Immature natural killer cell (primary cell): ENCODE measurements around the gene GPER1. TPM values are rescaled to one million over a fixed set of nuclear protein-coding genes. Genes with fewer than 3 reads are reported as not detected.
A peak's percentile ranks its signal among the peaks of the same experiment; 100 is the strongest.
"Not testable (repeated sequence)": the region's sequence is repeated elsewhere in the genome, so short reads cannot be mapped to it uniquely, and the experiment has no call there.

Experiments used
- DNase-seq, 3 donors: peaks; one replicate each; pipeline ENCODE4 v3.0.0; 2022; ENCODE audit warnings: mixed read lengths in 1 of 3
- H3K27ac Mint-ChIP-seq, 6 donors: one replicate each; pipeline ENCODE4 v1.8.0; 2020; ENCODE audit warnings: mixed read lengths in 6 of 6, mild to moderate bottlenecking in 5 of 6, inconsistent platforms in 4 of 6, moderate library complexity in 3 of 6
- H3K27me3 Mint-ChIP-seq, 3 donors: one replicate each; pipeline ENCODE4 v1.8.0; 2020 to 2021; ENCODE audit warnings: low read depth in 3 of 3, mild to moderate bottlenecking in 3 of 3, mixed read lengths in 3 of 3, moderate library complexity in 3 of 3, inconsistent platforms in 1 of 3
- H3K36me3 Mint-ChIP-seq, 3 donors: one replicate each; pipeline ENCODE4 v1.8.0; 2020; ENCODE audit warnings: mixed read lengths in 3 of 3, inconsistent platforms in 2 of 3, mild to moderate bottlenecking in 2 of 3
- H3K4me1 Mint-ChIP-seq, 2 donors: one replicate each; pipeline ENCODE4 v1.8.0; 2020; ENCODE audit warnings: inconsistent platforms in 2 of 2, mild to moderate bottlenecking in 2 of 2, mixed read lengths in 2 of 2, moderate library complexity in 1 of 2
- H3K4me3 Mint-ChIP-seq, 5 donors: one replicate each; pipeline ENCODE4 v1.8.0; 2020; ENCODE audit warnings: mild to moderate bottlenecking in 5 of 5, mixed read lengths in 5 of 5, inconsistent platforms in 3 of 5, moderate library complexity in 3 of 5
- H3K9me3 Mint-ChIP-seq, 6 donors: one replicate each; pipeline ENCODE4 v1.8.0; 2020; ENCODE audit warnings: mild to moderate bottlenecking in 6 of 6, mixed read lengths in 6 of 6, inconsistent platforms in 4 of 6, moderate library complexity in 3 of 6
- polyA plus RNA-seq, 3 donors: library from polyadenylated mRNA; unstranded; fragments of 300-500 nt; fragmentation: Illumina TruSeq; gene quantifications; one replicate each; pipeline ENCODE4 v1.2.3, GENCODE V29; 2021

The GPER1 gene
- polyA plus RNA-seq = under 1 TPM in 2 of 3 donors, not detected in 1; 0.14 to 0.31 TPM

DNA sequence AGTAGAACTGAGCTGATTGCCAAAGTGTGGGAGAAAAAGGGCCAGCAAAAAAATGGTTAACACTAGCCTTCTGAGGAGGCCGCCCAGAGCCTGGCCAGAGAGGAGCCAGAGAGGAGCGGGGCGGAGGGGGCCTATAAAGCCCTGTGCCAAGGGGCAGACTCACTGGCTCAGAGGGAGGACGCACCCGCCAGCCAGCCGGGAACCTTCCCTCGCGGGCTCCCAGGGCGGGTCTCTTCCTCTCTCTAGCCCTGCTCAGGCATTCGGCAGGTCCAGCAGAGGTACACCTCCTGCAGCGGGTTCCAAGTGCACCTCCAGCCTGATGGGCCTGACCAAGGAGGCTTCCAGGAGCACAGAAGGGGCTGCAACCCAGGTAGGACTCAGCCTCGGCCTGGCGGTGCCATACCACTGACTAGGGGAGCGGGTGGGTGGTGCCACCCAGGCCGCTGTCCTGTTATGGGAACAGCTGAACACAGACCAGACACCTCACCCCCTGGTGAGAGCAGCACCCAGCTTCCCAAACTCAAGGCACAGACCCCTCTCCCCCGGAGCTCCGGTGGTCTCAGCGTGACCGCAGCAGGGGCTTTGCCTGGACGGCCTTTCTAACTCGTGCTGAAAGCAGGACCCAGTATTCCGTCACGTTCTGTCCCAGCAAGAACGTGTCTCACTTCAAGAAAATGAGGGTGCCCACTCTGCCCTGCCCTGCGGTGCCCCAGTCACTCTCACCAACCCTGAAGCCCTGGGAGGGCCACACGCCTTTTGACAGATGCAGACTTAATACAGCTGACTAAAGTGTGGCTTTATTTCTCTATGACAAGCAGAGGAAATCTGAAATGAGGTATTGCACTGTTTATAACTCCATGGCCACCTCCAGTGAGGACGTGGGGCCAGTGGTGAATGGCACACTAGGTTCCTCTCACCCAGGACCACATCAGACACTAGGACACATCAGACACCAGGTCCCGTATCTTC lies at the start of gene GPER1:
Gene GPER1, plus strand, starts transcription at position 162 of the 969 bp plus-strand sequence. CDS start 3,616 bp downstream, outside the sequence.
- DNase-seq = no peak
- H3K27me3 Mint-ChIP-seq = peaks cover 0 to 3% (median 0%) of the 10 kb centered on the region in 3 donors
- peaks cover 6 to 10% of the 10 kb centered on the region in 2 donors for H3K4me1 Mint-ChIP-seq
- H3K9me3 Mint-ChIP-seq = no peaks in the 10 kb centered on the region
- no peaks in the 10 kb centered on the region for H3K36me3 Mint-ChIP-seq
- no peak within 1 kb of the TSS for H3K27ac Mint-ChIP-seq
- H3K4me3 Mint-ChIP-seq = peak within 1 kb of the TSS; percentile 67 to 80 (median 70)

DNA sequence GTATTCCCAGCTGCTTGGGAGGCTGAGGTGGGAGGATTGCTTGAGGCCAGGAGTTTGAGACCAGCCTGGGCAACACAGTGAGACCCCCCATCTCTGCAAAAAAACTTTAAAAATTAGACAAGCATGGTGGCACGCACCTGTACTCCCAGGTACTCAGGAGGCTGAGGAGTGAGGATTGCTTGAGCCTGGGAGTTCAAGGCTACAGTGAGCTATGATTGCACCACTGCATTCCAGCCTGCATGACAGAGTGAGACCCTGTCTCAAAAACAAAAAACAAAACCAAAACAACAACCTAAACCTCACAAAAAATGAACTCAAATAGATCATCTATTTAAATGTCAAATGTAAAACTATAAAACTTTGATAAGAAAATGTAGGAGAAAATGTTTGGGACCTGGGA lies 47.7 kb upstream of the GPER1 start:
- Mint-ChIP-seq H3K4me1 (peaks cover 35 to 43% of the 10 kb centered on the region in 2 donors), H3K27me3 (peaks cover 21 to 26% (median 24%) of the 10 kb centered on the region in 3 donors), H3K27ac (peak overlapping the region in 2 of 6 donors; percentile 10 to 34)
- not testable (repeated sequence) for H3K36me3 Mint-ChIP-seq, H3K4me3 Mint-ChIP-seq, DNase-seq, H3K9me3 Mint-ChIP-seq

GRCh38 chr7:1040790-1041189 lies 47.1 kb upstream of the GPER1 start:
- Mint-ChIP-seq H3K4me3 (peak overlapping the region in 2 of 5 donors; percentile 14 to 69), H3K27me3 (peaks cover 23 to 26% (median 24%) of the 10 kb centered on the region in 3 donors)

GRCh38 chr7:1041551-1042491 lies 46.1 kb upstream of the GPER1 start:
- DNase-seq = peak; percentile 87 to 89 (median 87)
- peaks cover 44 to 55% of the 10 kb centered on the region in 2 donors for H3K4me1 Mint-ChIP-seq

More at GRCh38 chr7:1040790-1041189, 47.1 kb upstream of the GPER1 start:
- no peak for DNase-seq
- peaks cover 40 to 49% of the 10 kb centered on the region in 2 donors for H3K4me1 Mint-ChIP-seq
- H3K27ac Mint-ChIP-seq = peak overlapping the region in 3 of 6 donors; percentile 34 to 84 (median 75)
- H3K9me3 Mint-ChIP-seq = no peaks in the 10 kb centered on the region
- H3K36me3 Mint-ChIP-seq = no peaks in the 10 kb centered on the region

DNA sequence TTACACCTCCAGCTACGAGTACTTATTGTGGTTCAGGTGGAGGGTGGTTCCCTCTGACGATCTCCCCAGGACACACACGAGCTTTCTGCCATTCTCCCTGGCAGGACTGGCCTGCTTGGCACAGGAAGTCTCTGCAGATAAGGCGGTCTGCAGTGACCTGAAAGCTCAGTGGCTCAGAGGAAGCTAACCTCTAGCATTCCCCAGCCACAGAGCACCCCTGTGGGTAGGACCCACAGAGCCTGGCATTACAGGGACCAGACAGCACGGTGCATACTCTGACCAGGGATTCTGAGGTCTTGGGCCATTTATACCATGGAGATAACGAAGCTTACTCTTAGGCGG lies 45.5 kb upstream of the GPER1 start:
- peaks cover 44 to 55% of the 10 kb centered on the region in 2 donors for H3K4me1 Mint-ChIP-seq

More at GRCh38 chr7:1041551-1042491, 46.1 kb upstream of the GPER1 start:
- H3K27me3 Mint-ChIP-seq = peaks cover 23 to 24% (median 24%) of the 10 kb centered on the region in 3 donors
- H3K36me3 Mint-ChIP-seq = no peaks in the 10 kb centered on the region
- peak overlapping the region; percentile 73 to 86 (median 78) for H3K4me3 Mint-ChIP-seq
- H3K27ac Mint-ChIP-seq = peak overlapping the region; percentile 68 to 95 (median 90)
- H3K9me3 Mint-ChIP-seq = no peaks in the 10 kb centered on the region

GRCh38 chr7:1043552-1044188 lies 44.2 kb upstream of the GPER1 start:
- DNase-seq = no peak
- Mint-ChIP-seq H3K27me3 (peaks cover 23 to 27% (median 24%) of the 10 kb centered on the region in 3 donors), H3K9me3 (no peaks in the 10 kb centered on the region), H3K4me1 (peaks cover 44 to 55% of the 10 kb centered on the region in 2 donors), H3K4me3 (peak overlapping the region; percentile 73 to 86 (median 79)), H3K36me3 (no peaks in the 10 kb centered on the region), H3K27ac (peak overlapping the region; percentile 62 to 81 (median 67))

More for the DNA sequence above, 45.5 kb upstream of the GPER1 start:
- Mint-ChIP-seq H3K36me3 (no peaks in the 10 kb centered on the region), H3K27ac (peak overlapping the region; percentile 68 to 95 (median 90)), H3K4me3 (peak overlapping the region; percentile 73 to 86 (median 78)), H3K27me3 (peaks cover 23 to 26% (median 24%) of the 10 kb centered on the region in 3 donors), H3K9me3 (no peaks in the 10 kb centered on the region)
- DNase-seq = no peak

GRCh38 chr7:1044189-1045068 lies 43.5 kb upstream of the GPER1 start, which contains the start of gene GPR146:
GPR146 (plus strand) TSS chr7:1044546; CDS start chr7:1057516, 12,970 bp downstream.
- Mint-ChIP-seq H3K27me3 (peaks cover 24 to 27% (median 26%) of the 10 kb centered on the region in 3 donors), H3K4me3 (peak within 1 kb of the TSS; percentile 83 to 90 (median 88)), H3K36me3 (no peaks in the 10 kb centered on the region), H3K9me3 (no peaks in the 10 kb centered on the region), H3K27ac (peak within 1 kb of the TSS; percentile 62 to 86 (median 80)), H3K4me1 (peaks cover 48 to 55% of the 10 kb centered on the region in 2 donors)
- DNase-seq = peak; percentile 84 to 86 (median 84)

DNA sequence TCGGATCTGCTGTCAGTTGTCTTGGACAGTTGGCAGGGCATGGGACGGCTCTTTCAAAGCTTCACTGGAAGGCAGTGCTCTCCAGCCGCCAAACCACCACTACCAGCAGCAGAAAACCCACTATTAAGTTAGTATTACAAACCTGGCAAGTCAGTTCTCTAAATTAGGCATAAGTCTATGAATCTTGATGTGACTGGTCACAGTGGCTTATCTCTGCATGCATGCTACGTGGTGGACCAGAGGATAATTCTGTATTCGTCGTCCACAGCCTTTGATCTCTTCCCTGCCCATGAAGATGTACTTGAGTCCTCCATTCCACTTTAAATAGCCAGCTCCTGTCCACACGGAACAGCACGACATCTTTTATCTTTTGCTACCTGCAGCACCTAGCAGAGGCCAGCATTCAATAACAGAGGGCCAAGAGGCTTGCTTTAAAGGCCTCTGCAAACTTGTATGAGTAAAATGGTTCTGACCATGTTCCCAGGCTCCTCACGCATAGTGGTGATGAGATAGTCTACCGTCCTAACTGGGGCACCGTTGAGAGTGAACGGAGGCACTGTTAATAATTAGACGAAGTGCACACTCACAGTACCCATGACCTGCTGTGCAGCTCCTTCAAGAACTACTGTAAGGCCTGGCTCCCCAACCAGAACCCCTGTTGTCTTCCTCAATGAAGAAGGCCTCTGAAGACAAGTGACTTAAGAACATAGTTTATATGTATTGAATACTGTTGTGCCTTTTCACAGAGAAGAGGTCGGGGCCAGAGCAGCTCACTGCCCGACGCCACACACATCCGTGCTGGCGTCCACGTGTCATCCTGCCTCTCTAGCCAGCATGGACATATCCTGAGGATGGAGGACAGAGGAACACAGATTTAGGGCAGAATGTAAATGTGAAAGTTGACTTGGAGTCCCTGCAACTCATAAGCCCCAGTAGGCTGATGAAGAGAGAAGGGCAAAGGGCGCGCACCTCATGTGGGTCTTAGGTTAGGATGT lies 42.5 kb upstream of the GPER1 start:
- DNase-seq = no peak
- H3K9me3 Mint-ChIP-seq = no peaks in the 10 kb centered on the region
- H3K4me1 Mint-ChIP-seq = peaks cover 49 to 53% of the 10 kb centered on the region in 2 donors
- H3K27ac Mint-ChIP-seq = peak overlapping the region in 4 of 6 donors; percentile 54 to 86 (median 84)
- H3K36me3 Mint-ChIP-seq = no peaks in the 10 kb centered on the region
- peak overlapping the region; percentile 81 to 90 (median 88) for H3K4me3 Mint-ChIP-seq
- H3K27me3 Mint-ChIP-seq = peaks cover 24 to 27% (median 26%) of the 10 kb centered on the region in 3 donors

- H3K27me3 Mint-ChIP-seq = peaks cover 12 to 19% (median 18%) of the 10 kb centered on the region in 3 donors
- H3K36me3 Mint-ChIP-seq = no peaks in the 10 kb centered on the region
- H3K9me3 Mint-ChIP-seq = no peaks in the 10 kb centered on the region
- peaks cover 38 to 40% of the 10 kb centered on the region in 2 donors for H3K4me1 Mint-ChIP-seq
- no peak overlapping the region for H3K27ac Mint-ChIP-seq
- no peak for DNase-seq
- H3K4me3 Mint-ChIP-seq = no peak overlapping the region
Observed at GRCh38 chr7:1046722-1047679, 40.9 kb upstream of the GPER1 start.

- H3K4me1 Mint-ChIP-seq = peaks cover 18 to 19% of the 10 kb centered on the region in 2 donors
- H3K4me3 Mint-ChIP-seq = no peak overlapping the region
- no peaks in the 10 kb centered on the region for H3K9me3 Mint-ChIP-seq
- no peak for DNase-seq
- H3K36me3 Mint-ChIP-seq = no peaks in the 10 kb centered on the region
- H3K27me3 Mint-ChIP-seq = peaks cover 4 to 7% (median 4%) of the 10 kb centered on the region in 3 donors
- no peak overlapping the region for H3K27ac Mint-ChIP-seq
Observed at GRCh38 chr7:1049006-1049741, 38.7 kb upstream of the GPER1 start.
